Measurements from ENCODE around the gene SLC6A19.

DNA sequence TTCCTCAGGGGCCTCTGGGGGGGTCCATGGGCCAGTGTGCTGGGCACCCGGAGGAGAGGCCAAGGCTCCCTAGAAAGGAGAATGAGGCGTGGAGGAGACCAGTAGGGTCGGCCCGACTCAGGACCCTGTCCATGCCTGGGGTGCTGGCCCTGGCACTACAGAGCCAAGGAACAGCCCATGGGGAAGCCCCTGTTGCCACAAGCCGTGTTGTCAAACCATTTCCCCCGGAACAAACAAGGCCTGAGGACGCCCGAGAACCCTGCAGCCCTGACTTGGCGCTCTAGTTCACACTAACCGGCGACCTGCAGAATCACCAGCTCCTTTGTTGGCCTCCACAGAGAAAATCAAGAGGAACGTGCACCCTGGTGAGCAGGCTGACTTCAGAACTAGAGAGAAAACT is 48.0 kb upstream of the SLC6A19 start:
- no peak for TF ChIP-seq CTCF (IDR thresholded peaks at IDR 0.05; ENCODE audit: poor library complexity)
- TF ChIP-seq EZH2 (IDR thresholded peaks at IDR 0.05; ENCODE audit: borderline replicate concordance): no peak
- TF ChIP-seq EZH2phosphoT487 (IDR thresholded peaks at IDR 0.05; ENCODE audit: low read depth, severe bottlenecking, unreplicated experiment): no peak
